K562 (cell line): Measurements from ENCODE around the gene CLTC. TPM values are rescaled to one million over a fixed set of nuclear protein-coding genes. Genes with fewer than 3 reads are reported as not detected.

Experiments used
- ATAC-seq: fragments of 200-7000 bp; cut with Tn5 transposase; 3 replicates; pipeline ENCODE4 v1.9.1; 2020; ENCODE audit warnings: moderate library complexity
- BruUV-seq: library from RNA; stranded (reverse); fragments of 400-500 nt; replicated peaks from 2 replicates; lab custom pipeline; 2021; lab: Mats Ljungman, UMichigan
- CTCF ChIA-PET: fragments of 300-600 bp; formaldehyde crosslinking; extraction: SDS; loops from one replicate; lab custom pipeline; 2021; ENCODE audit warnings: low intra/inter-chr PET ratio; lab: Yijun Ruan, JAX
- POLR2A ChIA-PET: fragments of 300-600, 350-650 bp; sonication (Branson Sonifier 250); formaldehyde crosslinking; extraction: SDS; loops from one replicate; lab custom pipeline; 2021; ENCODE audit warnings: antibody characterized with exemption, inconsistent platforms; lab: Yijun Ruan, JAX
- DNase-seq, 4 experiments: peaks; one replicate each; pipeline versions ENCODE4 v3.0.0 to v3.0.0-alpha.2; 2011 to 2018; ENCODE audit warnings: low spot score in 3 of 4, mixed read lengths in 3 of 4; ENCODE audit errors: extremely low read depth in 1 of 4
- FAIRE-seq: peaks from 2 replicates; lab custom pipeline; 2011; peaks lifted over from hg19 to GRCh38; lab: Jason Lieb, UNC
- H2AFZ ChIP-seq: 2 replicates; pipeline ENCODE4 v1.6.0; 2011; ENCODE audit warnings: low read depth, low read length, control low read depth, inconsistent platforms
- H3K27ac ChIP-seq: fragments of 200-600 bp; 3 replicates; pipeline ENCODE4 v1.8.0; 2011; ENCODE audit warnings: low read depth, mild to moderate bottlenecking, control low read depth, inconsistent platforms, low read length, moderate library complexity, mixed read lengths; ENCODE audit errors: extremely low read depth
- H3K27me3 ChIP-seq, 2 experiments: fragments of 300-600 bp in 1 of 2; 2 replicates in 1 of 2; 3 replicates in 1 of 2; pipeline versions ENCODE4 v1.6.0 to v1.8.0; 2011; ENCODE audit warnings: inconsistent platforms in 2 of 2, low read length in 2 of 2, mild to moderate bottlenecking in 1 of 2, mixed read lengths in 1 of 2, moderate library complexity in 1 of 2; ENCODE audit not compliant: control insufficient read depth in 2 of 2, insufficient read depth in 2 of 2
- H3K36me3 ChIP-seq: fragments of 300-600 bp; 3 replicates; pipeline ENCODE4 v1.8.0; 2011; ENCODE audit warnings: mild to moderate bottlenecking, low read length, inconsistent platforms; ENCODE audit not compliant: control insufficient read depth, insufficient read depth
- H3K4me1 ChIP-seq, 2 experiments: fragments of 200-600 bp in 1 of 2; replicated peaks in 1 of 2; 2 replicates in 1 of 2; 3 replicates in 1 of 2; pipeline versions ENCODE4 v1.5.1 to v1.8.0; 2011; ENCODE audit warnings: inconsistent platforms in 2 of 2, low read length in 2 of 2, mild to moderate bottlenecking in 1 of 2, mixed read lengths in 1 of 2, moderate library complexity in 1 of 2; ENCODE audit not compliant: control insufficient read depth in 2 of 2, insufficient read depth in 2 of 2
- H3K4me2 ChIP-seq: 2 replicates; pipeline ENCODE4 v1.6.1; 2011; ENCODE audit warnings: low read length, control low read depth, inconsistent platforms, mixed read lengths; ENCODE audit not compliant: insufficient read depth
- H3K4me3 ChIP-seq: fragments of 200-600 bp; sonication (generic), shearing (Covaris generic); 2 replicates; pipeline ENCODE4 v1.5.1; 2016; ENCODE audit warnings: control low read depth, inconsistent platforms
- H3K79me2 ChIP-seq: fragments of 200-600 bp; 3 replicates; pipeline ENCODE4 v1.8.0; 2011; ENCODE audit warnings: low read length, inconsistent platforms; ENCODE audit not compliant: control insufficient read depth, insufficient read depth
- H3K9ac ChIP-seq, 2 experiments: 2 replicates each; pipeline versions ENCODE4 v1.6.0 to v1.6.1; 2011; ENCODE audit warnings: low read depth in 2 of 2, low read length in 2 of 2, control low read depth in 1 of 2, inconsistent platforms in 1 of 2, mild to moderate bottlenecking in 1 of 2, mixed read lengths in 1 of 2; ENCODE audit not compliant: insufficient read depth in 1 of 2
- H3K9me1 ChIP-seq: one replicate; pipeline ENCODE4 v1.6.0; 2011; ENCODE audit warnings: inconsistent platforms, mild to moderate bottlenecking, low read length, moderate library complexity; ENCODE audit not compliant: control insufficient read depth, insufficient read depth
- H3K9me3 ChIP-seq: replicated peaks from 2 replicates; pipeline ENCODE4 v1.5.1; 2011; ENCODE audit warnings: low read depth, low read length, inconsistent platforms; ENCODE audit not compliant: control insufficient read depth, insufficient read depth
- H4K20me1 ChIP-seq: replicated peaks from 2 replicates; pipeline ENCODE4 v1.6.1; 2011; ENCODE audit warnings: low read length, inconsistent platforms, mixed read lengths; ENCODE audit not compliant: control insufficient read depth, insufficient read depth
- AFF1 ChIP-seq, 2 experiments: fragments of 450-650 bp; IDR thresholded peaks; 2 replicates each; pipeline ENCODE4 v1.6.1; 2018; ENCODE audit warnings: mild to moderate bottlenecking in 2 of 2, low read depth in 1 of 2; ENCODE audit not compliant: partially characterized antibody in 2 of 2
- HDAC2 ChIP-seq: fragments of 450-650 bp; IDR thresholded peaks from 2 replicates; pipeline ENCODE4 v1.6.1; 2016; ENCODE audit warnings: mild to moderate bottlenecking
- KDM1A ChIP-seq, 2 experiments: fragments of 450-650 bp; IDR thresholded peaks; 2 replicates each; pipeline ENCODE4 v1.6.1; 2016; ENCODE audit warnings: mild to moderate bottlenecking in 2 of 2
- PHF21A ChIP-seq: fragments of 450-650 bp; IDR thresholded peaks from 2 replicates; pipeline ENCODE4 v1.6.1; 2017; ENCODE audit warnings: low read depth, borderline replicate concordance
- ZFP36 ChIP-seq: fragments of 150-350 bp; IDR thresholded peaks from 2 replicates; pipeline ENCODE4 v1.6.1; 2018; ENCODE audit warnings: low read length, low read depth; ENCODE audit not compliant: partially characterized antibody
- ZKSCAN3 ChIP-seq: fragments of 250-450 bp; sonication (Bioruptor Pico); IDR thresholded peaks from 2 replicates; pipeline ENCODE4 v1.4.0; 2020
- WGBS: fragments of 100-300 bp; shearing (Covaris generic); methylation state at CpG from one replicate; pipeline ENCODE4 v1.1.6; 2016; ENCODE audit warnings: low coverage, mixed read lengths; ENCODE audit not compliant: insufficient coverage; ENCODE audit errors: missing lambda C conversion rate; 5-methylcytosine and 5-hydroxymethylcytosine counted together
- in situ Hi-C: fragments of 300-500 bp; cut with MboI; formaldehyde crosslinking; loops from 4 replicates; pipeline ENCODE4 v1.15.0; 2018; ENCODE audit warnings: inconsistent platforms, mixed read lengths
- intact Hi-C: fragments of 100-400 bp; cut with micrococcal nuclease; formaldehyde crosslinking; loops from 2 replicates; pipeline ENCODE4 v1.14.2; 2022
- polyA plus RNA-seq, 8 experiments: library from polyadenylated mRNA; depleted of rRNA in 4 of 8; stranded (reverse) in 5 of 8; unstranded in 3 of 8; fragments of >200 nt; fragmentation: Nextera tagmentation in 2 of 8; fragmentation: Illumina TruSeq in 1 of 8; extraction: Ambion mirVana in 2 of 8; extraction: Trizol in 1 of 8; gene quantifications; 2 replicates each; pipeline versions ENCODE4 v1.2.1 to v1.2.3, GENCODE V29; 2011 to 2014; ENCODE audit warnings: inconsistent platforms in 1 of 8, missing spikeins in 1 of 8
- total RNA-seq, 7 experiments: library from RNA; depleted of rRNA in 6 of 7; stranded (reverse); fragments of >200 nt in 6 of 7; fragmentation: Illumina TruSeq in 2 of 7; extraction: Trizol in 2 of 7; gene quantifications; 2 replicates each; pipeline versions ENCODE4 v1.2.1 to v1.2.3, GENCODE V29; 2011 to 2021; ENCODE audit warnings: low replicate concordance in 1 of 7

The CLTC gene
- total and polyA plus RNA-seq, 9 of the 15 experiments (the other 6 are each of a cell fraction or from before 2014, with no cell fraction given): 115 to 267 (median 174) TPM

GRCh38 chr17:59607061-59607460 lies 12.6 kb upstream of the CLTC start:
- intact Hi-C loops: no loop called here
- Histone ChIP-seq H3K4me3 (no peak overlapping the region), H3K4me1 (no peaks in the 10 kb centered on the region), H3K9me1 (no peaks in the 10 kb centered on the region), H3K36me3 (peaks cover 18% of the 10 kb centered on the region), H4K20me1 (no peaks in the 10 kb centered on the region), H3K9ac (no peak overlapping the region), H3K27me3 (no peaks in the 10 kb centered on the region), H3K79me2 (no peaks in the 10 kb centered on the region), H3K9me3 (no peaks in the 10 kb centered on the region), H3K4me2 (no peak overlapping the region), H3K27ac (no peak overlapping the region), H2AFZ (no peak overlapping the region)
- no peak for TF ChIP-seq ZKSCAN3 (CRISPR knock-in tag)
- no peak for TF ChIP-seq AFF1 (IDR thresholded peaks at IDR 0.05; ENCODE audit: low read depth in 1 of 2, partially characterized antibody in 2 of 2)
- TF ChIP-seq PHF21A: peak; percentile 49; the same call in 1 of the 2 replicates
- TF ChIP-seq HDAC2: peak; percentile 56; the same call in 1 of the 2 replicates
- peak; percentile 82 to 92 for TF ChIP-seq KDM1A (IDR thresholded peaks at IDR 0.05)
- TF ChIP-seq ZFP36: no peak
- CTCF ChIA-PET: no interaction called here
- 76% methylated on average over 3 of the region's 3 CpGs for WGBS
- ATAC-seq (no peak), DNase-seq (no peak), FAIRE-seq (no peak)
- no TSS peak for BruUV-seq
- POLR2A ChIA-PET: no interaction called here
- in situ Hi-C loops: no loop called here
